ENCODE results near the gene STARD5. TPM values are rescaled to one million over a fixed set of nuclear protein-coding genes. Genes with fewer than 3 reads are reported as not detected.

STARD5 gene
- total and polyA plus RNA-seq, 2 experiments from 2014 or later = 7.2 to 12.1 TPM

DNA sequence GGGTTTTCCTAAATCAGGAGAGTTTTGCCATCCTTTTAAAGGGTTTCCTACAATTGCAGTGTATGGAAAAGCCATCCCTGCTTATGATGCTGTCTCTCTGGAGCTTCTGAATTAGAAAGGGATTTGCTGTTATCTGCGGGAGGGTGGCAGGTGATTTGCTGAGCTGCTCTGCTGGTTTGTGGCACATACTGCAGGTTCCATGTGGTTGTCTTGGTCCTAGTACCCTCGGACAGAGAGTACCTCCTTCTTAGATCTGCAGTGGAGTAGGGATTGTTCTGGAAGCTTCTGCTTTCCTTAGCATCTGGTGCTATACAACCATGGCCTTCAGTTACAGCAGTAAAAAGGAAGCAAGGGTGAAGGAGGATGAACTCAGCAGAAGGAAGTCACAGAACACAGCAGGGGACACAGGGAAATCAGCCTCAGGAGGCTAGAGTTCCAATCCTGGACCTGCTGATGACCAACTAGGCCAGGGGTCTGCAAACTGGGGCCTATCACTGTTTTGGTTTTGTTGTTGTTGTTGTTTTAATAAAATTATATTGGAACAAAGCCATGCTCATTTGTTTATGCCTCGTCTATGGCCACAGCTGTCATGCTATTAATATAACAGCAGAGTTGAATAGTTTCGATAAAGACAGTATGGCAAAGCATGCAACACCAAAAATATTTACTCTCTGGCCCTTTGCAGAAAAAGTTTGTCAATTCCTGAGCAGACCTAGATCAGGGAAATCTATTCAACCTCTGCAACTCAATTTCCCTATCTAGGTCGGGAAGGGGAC, 39.5 kb downstream of the STARD5 start:
- Histone ChIP-seq H3K27me3 (replicated peaks; ENCODE audit: insufficient read depth) (no peaks in the 10 kb centered on the region), H3K36me3 (ENCODE audit: low read depth) (no peaks in the 10 kb centered on the region), H3K9me3 (ENCODE audit: low read depth) (no peaks in the 10 kb centered on the region), H2AFZ (no peak overlapping the region), H3K9me2 (ENCODE audit: insufficient read depth) (no peaks in the 10 kb centered on the region), H3K27ac (no peak overlapping the region), H3K4me2 (ENCODE audit: unreplicated experiment) (no peak overlapping the region), H4K20me1 (ENCODE audit: insufficient read depth) (no peaks in the 10 kb centered on the region), H3K9ac (no peak overlapping the region), H3K79me2 (ENCODE audit: insufficient read depth) (no peaks in the 10 kb centered on the region), H3K4me3 (no peak overlapping the region), H3K4me1 (ENCODE audit: insufficient read depth) (no peaks in the 10 kb centered on the region), H3F3A (ENCODE audit: insufficient read depth) (no peaks in the 10 kb centered on the region)
- in situ Hi-C loops (cut with MboI) = no loop called here
- no peak for TF ChIP-seq EZH2phosphoT487 (IDR thresholded peaks at IDR 0.05; ENCODE audit: insufficient read depth, low read depth)
- TF ChIP-seq EZH2 (IDR thresholded peaks at IDR 0.05; ENCODE audit: insufficient read depth, poor library complexity, severe bottlenecking) = no peak
- no peak for DNase-seq
- WGBS, 2 experiments (ENCODE audit: low coverage in 1 of 2, low lambda C conversion rate in 2 of 2, missing lambda C conversion rate in 2 of 2) = 82 to 85% methylated on average over 5 of the region's 5 CpGs

DNA sequence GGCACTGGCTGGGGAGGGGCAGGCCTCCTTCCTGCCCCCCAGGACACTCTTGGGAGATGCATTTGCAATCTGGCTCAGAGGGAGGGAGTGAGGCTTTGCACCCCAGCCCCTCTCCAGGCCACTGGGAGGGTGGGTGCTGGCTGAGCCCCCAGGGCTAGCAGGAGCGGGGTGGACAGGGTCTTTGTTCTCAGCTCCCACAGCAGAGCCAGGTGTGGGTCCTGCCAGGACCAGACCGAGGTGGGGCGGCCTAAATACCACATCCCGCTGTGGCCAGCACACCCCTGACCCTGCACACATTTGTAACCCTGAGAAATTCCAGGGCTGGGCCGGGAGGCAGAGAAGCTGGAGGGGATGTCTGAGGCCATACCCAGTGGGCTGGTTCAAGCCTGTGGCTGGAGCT, 41.0 kb downstream of the STARD5 start:
- Histone ChIP-seq H3K4me1 (ENCODE audit: insufficient read depth) (no peaks in the 10 kb centered on the region), H3K9me2 (ENCODE audit: insufficient read depth) (no peaks in the 10 kb centered on the region), H3K36me3 (ENCODE audit: low read depth) (no peaks in the 10 kb centered on the region), H3K4me3 (no peak overlapping the region), H3F3A (ENCODE audit: insufficient read depth) (no peaks in the 10 kb centered on the region), H3K4me2 (ENCODE audit: unreplicated experiment) (no peak overlapping the region), H3K9ac (no peak overlapping the region), H3K79me2 (ENCODE audit: insufficient read depth) (no peaks in the 10 kb centered on the region), H3K9me3 (ENCODE audit: low read depth) (no peaks in the 10 kb centered on the region), H3K27me3 (replicated peaks; ENCODE audit: insufficient read depth) (no peaks in the 10 kb centered on the region), H3K27ac (no peak overlapping the region), H4K20me1 (ENCODE audit: insufficient read depth) (no peaks in the 10 kb centered on the region), H2AFZ (no peak overlapping the region)
- 83% methylated on average over 3 to 5 of the region's 5 CpGs for WGBS, 2 experiments (ENCODE audit: low coverage in 1 of 2, low lambda C conversion rate in 2 of 2, missing lambda C conversion rate in 2 of 2)
- in situ Hi-C loops (cut with MboI) = no loop called here
- DNase-seq = no peak
- TF ChIP-seq EZH2 (IDR thresholded peaks at IDR 0.05; ENCODE audit: insufficient read depth, poor library complexity, severe bottlenecking) = no peak
- no peak for TF ChIP-seq EZH2phosphoT487 (IDR thresholded peaks at IDR 0.05; ENCODE audit: insufficient read depth, low read depth)

DNA sequence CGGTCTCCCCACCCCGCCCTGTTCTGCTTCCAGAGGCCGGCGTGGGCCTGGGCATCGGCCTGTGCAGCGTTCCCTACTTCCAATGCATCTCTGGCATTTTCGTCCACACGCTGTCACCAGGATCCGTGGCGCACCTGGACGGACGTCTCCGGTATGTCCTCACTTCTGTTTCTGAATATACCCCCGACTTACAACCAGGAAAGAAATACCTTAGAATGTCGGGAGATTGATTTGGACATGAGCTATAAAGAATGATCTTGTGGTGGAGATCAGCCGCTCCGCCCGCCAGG, 41.4 kb downstream of the STARD5 start:
- in situ Hi-C loops (cut with MboI) = no loop called here
- H3K4me1 ChIP-seq (ENCODE audit: insufficient read depth) = no peaks in the 10 kb centered on the region
- H3K36me3 ChIP-seq (ENCODE audit: low read depth) = no peaks in the 10 kb centered on the region
- no peaks in the 10 kb centered on the region for H3K79me2 ChIP-seq (ENCODE audit: insufficient read depth)
- no peaks in the 10 kb centered on the region for H3K9me3 ChIP-seq (ENCODE audit: low read depth)
- DNase-seq = no peak
- no peaks in the 10 kb centered on the region for H3K9me2 ChIP-seq (ENCODE audit: insufficient read depth)
- H3K4me2 ChIP-seq (ENCODE audit: unreplicated experiment) = no peak overlapping the region
- no peaks in the 10 kb centered on the region for H3F3A ChIP-seq (ENCODE audit: insufficient read depth)
- WGBS, 2 experiments (ENCODE audit: low coverage in 1 of 2, low lambda C conversion rate in 2 of 2, missing lambda C conversion rate in 2 of 2) = 91 to 94% methylated on average over 17 to 18 of the region's 18 CpGs
- TF ChIP-seq EZH2phosphoT487 (IDR thresholded peaks at IDR 0.05; ENCODE audit: insufficient read depth, low read depth) (no peak), EZH2 (IDR thresholded peaks at IDR 0.05; ENCODE audit: insufficient read depth, poor library complexity, severe bottlenecking) (no peak)
- H3K9ac ChIP-seq = no peak overlapping the region
- no peak overlapping the region for H3K4me3 ChIP-seq
- no peaks in the 10 kb centered on the region for H3K27me3 ChIP-seq (replicated peaks; ENCODE audit: insufficient read depth)
- H3K27ac ChIP-seq = no peak overlapping the region
- H2AFZ ChIP-seq = no peak overlapping the region
- no peaks in the 10 kb centered on the region for H4K20me1 ChIP-seq (ENCODE audit: insufficient read depth)

DNA sequence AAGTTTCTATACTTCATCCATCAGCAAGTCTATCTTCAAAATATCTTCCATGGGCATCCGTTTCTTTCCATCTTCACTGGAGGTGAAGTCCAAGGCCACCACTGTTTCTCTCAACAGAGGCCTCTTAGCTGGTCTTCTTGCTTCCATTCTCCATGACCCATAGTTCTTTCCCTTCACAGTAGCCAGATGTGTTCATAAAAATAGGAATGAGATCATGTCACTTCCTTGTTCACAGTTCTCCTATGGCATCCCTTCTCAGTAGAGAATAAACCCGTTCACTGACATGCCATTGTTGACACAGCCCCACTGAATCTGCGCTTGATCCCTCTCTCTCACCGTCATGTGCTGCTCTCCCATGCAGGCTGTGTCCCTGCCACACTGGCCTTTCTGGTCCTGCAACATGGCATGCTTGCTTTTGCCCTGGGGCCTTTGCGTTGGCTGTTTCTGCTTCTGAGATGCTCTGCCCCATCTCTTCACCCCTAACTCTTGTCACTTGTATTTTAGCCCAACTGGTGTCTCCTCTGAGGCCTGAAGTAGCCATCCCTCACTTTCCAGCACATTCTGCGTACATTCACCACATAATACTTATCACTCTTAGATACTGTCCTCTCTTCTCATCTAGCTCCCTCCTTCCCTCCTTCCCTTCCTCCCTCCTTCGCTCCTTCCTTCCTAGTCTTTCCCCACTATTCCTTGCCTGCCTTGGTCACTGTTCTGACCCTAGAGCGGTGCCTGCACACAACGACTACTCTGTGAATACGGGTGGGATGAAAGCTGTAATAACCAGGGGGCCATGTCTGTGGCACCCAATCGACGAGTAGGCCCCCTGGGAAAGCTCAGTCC, 42.0 kb downstream of the STARD5 start:
- H2AFZ ChIP-seq = no peak overlapping the region
- H3K4me3 ChIP-seq = no peak overlapping the region
- no peak overlapping the region for H3K9ac ChIP-seq
- H3K9me3 ChIP-seq (ENCODE audit: low read depth) = no peaks in the 10 kb centered on the region
- H4K20me1 ChIP-seq (ENCODE audit: insufficient read depth) = no peaks in the 10 kb centered on the region
- WGBS, 2 experiments (ENCODE audit: low coverage in 1 of 2, low lambda C conversion rate in 2 of 2, missing lambda C conversion rate in 2 of 2) = 85 to 86% methylated on average over 10 to 12 of the region's 12 CpGs
- DNase-seq = no peak
- no peaks in the 10 kb centered on the region for H3K27me3 ChIP-seq (replicated peaks; ENCODE audit: insufficient read depth)
- H3K4me1 ChIP-seq (ENCODE audit: insufficient read depth) = no peaks in the 10 kb centered on the region
- in situ Hi-C loops (cut with MboI) = no loop called here
- no peaks in the 10 kb centered on the region for H3K36me3 ChIP-seq (ENCODE audit: low read depth)
- no peaks in the 10 kb centered on the region for H3F3A ChIP-seq (ENCODE audit: insufficient read depth)
- H3K9me2 ChIP-seq (ENCODE audit: insufficient read depth) = no peaks in the 10 kb centered on the region
- H3K79me2 ChIP-seq (ENCODE audit: insufficient read depth) = no peaks in the 10 kb centered on the region
- TF ChIP-seq EZH2phosphoT487 (IDR thresholded peaks at IDR 0.05; ENCODE audit: insufficient read depth, low read depth) (no peak), EZH2 (IDR thresholded peaks at IDR 0.05; ENCODE audit: insufficient read depth, poor library complexity, severe bottlenecking) (no peak)
- no peak overlapping the region for H3K4me2 ChIP-seq (ENCODE audit: unreplicated experiment)
- no peak overlapping the region for H3K27ac ChIP-seq
